Vagina (tissue), 2 donors: Measurements from ENCODE around the gene TNRC18. TPM values are rescaled to one million over a fixed set of nuclear protein-coding genes. Genes with fewer than 3 reads are reported as not detected.

ENCODE experiments used
- DNase-seq, 2 donors: peaks; one replicate each; pipeline ENCODE4 v3.0.0-alpha.2; 2017; ENCODE audit errors: extremely low spot score in 2 of 2
- H3K27ac ChIP-seq: fragments of 200-600 bp; sonication (generic); one replicate; pipeline ENCODE4 v1.5.1; 2019
- H3K27me3 ChIP-seq: fragments of 200-600 bp; sonication (generic); one replicate; pipeline ENCODE4 v1.5.1; 2019
- H3K36me3 ChIP-seq, 2 donors: fragments of 200-600 bp; sonication (generic); one replicate each; pipeline ENCODE4 v1.5.1; 2017 to 2019
- H3K4me1 ChIP-seq: fragments of 200-600 bp; sonication (generic); one replicate; pipeline ENCODE4 v1.5.1; 2019
- H3K4me3 ChIP-seq, 2 donors: fragments of 200-600 bp; sonication (generic); 1 replicate in 1 of 2; 2 replicates in 1 of 2; pipeline ENCODE4 v1.5.1; 2016 to 2019
- H3K9me3 ChIP-seq: fragments of 200-600 bp; sonication (generic); one replicate; pipeline ENCODE4 v1.5.1; 2019
- CTCF ChIP-seq, 3 experiments: fragments of 450-650 bp in 2 of 3; fragments of 200-600 bp in 1 of 3; sonication (generic) in 1 of 3; IDR thresholded peaks; one replicate each; pipeline ENCODE4 v1.5.1; 2017 to 2019; ENCODE audit warnings: antibody characterized with exemption in 3 of 3, mild to moderate bottlenecking in 2 of 3, moderate library complexity in 2 of 3
- POLR2A ChIP-seq, 2 donors: fragments of 450-650 bp; IDR thresholded peaks; one replicate each; pipeline ENCODE4 v1.6.1; 2017; ENCODE audit warnings: antibody characterized with exemption in 2 of 2, mild to moderate bottlenecking in 2 of 2, moderate library complexity in 2 of 2
- POLR2AphosphoS5 ChIP-seq, 2 donors: sonication (generic); formaldehyde crosslinking; IDR thresholded peaks; one replicate each; pipeline ENCODE4 v1.9.0; 2017; ENCODE audit warnings: antibody characterized with exemption in 2 of 2, mild to moderate bottlenecking in 2 of 2, low read depth in 1 of 2; ENCODE audit not compliant: insufficient read depth in 1 of 2
- intact Hi-C: fragments of 100-400 bp; cut with DNase I; formaldehyde crosslinking; loops from one replicate; pipeline ENCODE4 v1.15.1; 2023
- total RNA-seq: library from RNA; depleted of rRNA; stranded (reverse); fragments of >200 nt; gene quantifications from one replicate; pipeline ENCODE4 v1.2.3, GENCODE V29; 2016

TNRC18 gene
- total RNA-seq, 1 donor from 2014 or later = 79.8 TPM

GRCh38 chr7:5408777-5409176 is 14.9 kb downstream of the TNRC18 start:
- peaks cover 47% of the 10 kb centered on the region for H3K4me1 ChIP-seq

GRCh38 chr7:5406957-5407945 is 16.4 kb downstream of the TNRC18 start:
- TF ChIP-seq POLR2AphosphoS5 (IDR thresholded peaks at IDR 0.05; ENCODE audit: insufficient read depth in 1 of 2, low read depth in 1 of 2) (no peak), POLR2A (IDR thresholded peaks at IDR 0.05) (no peak), CTCF (IDR thresholded peaks at IDR 0.05) (no peak)
- no peak for DNase-seq
- Histone ChIP-seq H3K27ac (no peak overlapping the region), H3K27me3 (no peaks in the 10 kb centered on the region), H3K9me3 (no peaks in the 10 kb centered on the region), H3K36me3 (no peaks in the 10 kb centered on the region), H3K4me1 (peaks cover 38% of the 10 kb centered on the region), H3K4me3 (peak overlapping the region in 1 of 2 donors; percentile 7)
- intact Hi-C loops = no loop called here

More at GRCh38 chr7:5408777-5409176, 14.9 kb downstream of the TNRC18 start:
- no peak for DNase-seq
- H3K4me3 ChIP-seq = no peak overlapping the region
- TF ChIP-seq POLR2A (IDR thresholded peaks at IDR 0.05) (no peak), POLR2AphosphoS5 (IDR thresholded peaks at IDR 0.05; ENCODE audit: insufficient read depth in 1 of 2, low read depth in 1 of 2) (no peak), CTCF (IDR thresholded peaks at IDR 0.05) (no peak)
- no peaks in the 10 kb centered on the region for H3K27me3 ChIP-seq
- no peaks in the 10 kb centered on the region for H3K36me3 ChIP-seq
- H3K27ac ChIP-seq = no peak overlapping the region
- intact Hi-C loops = no loop called here
- H3K9me3 ChIP-seq = no peaks in the 10 kb centered on the region

- TF ChIP-seq POLR2A (IDR thresholded peaks at IDR 0.05) = no peak
- TF ChIP-seq POLR2AphosphoS5 (IDR thresholded peaks at IDR 0.05; ENCODE audit: insufficient read depth in 1 of 2, low read depth in 1 of 2) = no peak
- no peak for TF ChIP-seq CTCF (IDR thresholded peaks at IDR 0.05)
- H3K27ac ChIP-seq = no peak overlapping the region
- peaks cover 38% of the 10 kb centered on the region for H3K4me1 ChIP-seq
- DNase-seq = no peak
- no peaks in the 10 kb centered on the region for H3K36me3 ChIP-seq
- intact Hi-C loops = no loop called here
- H3K4me3 ChIP-seq = no peak overlapping the region
- no peaks in the 10 kb centered on the region for H3K9me3 ChIP-seq
- no peaks in the 10 kb centered on the region for H3K27me3 ChIP-seq
These were observed 19.2 kb downstream of the TNRC18 start for GRCh38 chr7:5404421-5404826.

- intact Hi-C loops = no loop called here
- no peaks in the 10 kb centered on the region for H3K36me3 ChIP-seq
- DNase-seq = no peak
- H3K27ac ChIP-seq = no peak overlapping the region
- no peak for TF ChIP-seq POLR2AphosphoS5 (IDR thresholded peaks at IDR 0.05; ENCODE audit: insufficient read depth in 1 of 2, low read depth in 1 of 2)
- H3K27me3 ChIP-seq = no peaks in the 10 kb centered on the region
- H3K9me3 ChIP-seq = no peaks in the 10 kb centered on the region
- no peak overlapping the region for H3K4me3 ChIP-seq
- peaks cover 34% of the 10 kb centered on the region for H3K4me1 ChIP-seq
These were observed 20.2 kb downstream of the TNRC18 start for GRCh38 chr7:5403442-5403841.

GRCh38 chr7:5397736-5398135 is 25.9 kb downstream of the TNRC18 start:
- Histone ChIP-seq H3K27ac (peak overlapping the region; percentile 83), H3K4me3 (peak overlapping the region in 1 of 2 donors; percentile 39), H3K27me3 (no peaks in the 10 kb centered on the region), H3K36me3 (peaks cover 0 to 16% of the 10 kb centered on the region in 2 donors), H3K4me1 (peaks cover 37% of the 10 kb centered on the region), H3K9me3 (no peaks in the 10 kb centered on the region)
- intact Hi-C loops = no loop called here
- no peak for DNase-seq
- TF ChIP-seq POLR2A (IDR thresholded peaks at IDR 0.05) (no peak), CTCF (IDR thresholded peaks at IDR 0.05) (no peak), POLR2AphosphoS5 (IDR thresholded peaks at IDR 0.05; ENCODE audit: insufficient read depth in 1 of 2, low read depth in 1 of 2) (no peak)
